HG02981 (cell line): Measurements from ENCODE around the gene BRSK1.

ENCODE experiments used
- ATAC-seq: cut with Tn5 transposase; IDR thresholded peaks from one replicate; pipeline ENCODE4 v1.9.1; 2021; ENCODE audit warnings: mild to moderate bottlenecking, moderate library complexity; ENCODE audit not compliant: unreplicated experiment

Gene BRSK1

GRCh38 chr19:55303477-55303876 is 19.7 kb downstream of the BRSK1 start:
- ATAC-seq, result no peak

GRCh38 chr19:55304279-55304978 is 20.6 kb downstream of the BRSK1 start:
- no peak for ATAC-seq

- ATAC-seq, result no peak
Observed at GRCh38 chr19:55304980-55305379, 21.2 kb downstream of the BRSK1 start.

- ATAC-seq, result no peak
Observed at GRCh38 chr19:55305491-55305890, 21.7 kb downstream of the BRSK1 start.

GRCh38 chr19:55305983-55306562 is 22.3 kb downstream of the BRSK1 start:
- no peak for ATAC-seq

GRCh38 chr19:55306712-55307111 is 22.9 kb downstream of the BRSK1 start:
- no peak for ATAC-seq

GRCh38 chr19:55308281-55308680 is 24.5 kb downstream of the BRSK1 start:
- no peak for ATAC-seq

- ATAC-seq, result no peak
Observed at GRCh38 chr19:55309448-55309847, 25.7 kb downstream of the BRSK1 start.

- no peak for ATAC-seq
Observed at GRCh38 chr19:55310498-55310897, 26.7 kb downstream of the BRSK1 start.

GRCh38 chr19:55311397-55311796 is 27.6 kb downstream of the BRSK1 start:
- ATAC-seq, result no peak

GRCh38 chr19:55311797-55312196 is 28.0 kb downstream of the BRSK1 start:
- no peak for ATAC-seq

GRCh38 chr19:55312621-55313512 is 29.1 kb downstream of the BRSK1 start:
- no peak for ATAC-seq

- no peak for ATAC-seq
Observed at GRCh38 chr19:55314396-55314795, 30.6 kb downstream of the BRSK1 start.

GRCh38 chr19:55315956-55316525 is 32.2 kb downstream of the BRSK1 start:
- no peak for ATAC-seq

GRCh38 chr19:55316646-55317045 is 32.8 kb downstream of the BRSK1 start:
- no peak for ATAC-seq

- ATAC-seq, result no peak
Observed at GRCh38 chr19:55319785-55320184, 36.0 kb downstream of the BRSK1 start.

- ATAC-seq, result no peak
Observed at GRCh38 chr19:55320844-55321419, 37.1 kb downstream of the BRSK1 start.

- ATAC-seq, result no peak
Observed at GRCh38 chr19:55321466-55322137, 37.8 kb downstream of the BRSK1 start.

GRCh38 chr19:55322204-55322885 is 38.5 kb downstream of the BRSK1 start:
- no peak for ATAC-seq

- ATAC-seq, result no peak
Observed at GRCh38 chr19:55324662-55325061, 40.9 kb downstream of the BRSK1 start.
